ENCODE data around the gene HPSE2.

- no peak for TF ChIP-seq EZH2 (IDR thresholded peaks at IDR 0.05; ENCODE audit: insufficient read depth, poor library complexity, severe bottlenecking)
- TF ChIP-seq EZH2phosphoT487 (IDR thresholded peaks at IDR 0.05; ENCODE audit: insufficient read depth, low read depth): no peak
These were observed 622.2 kb downstream of the HPSE2 start for GRCh38 chr10:98613446-98613845.

All from GM23248 (cell line).